B cell (primary cell): ENCODE measurements around the gene SEMA4D. TPM values are rescaled to one million over a fixed set of nuclear protein-coding genes. Genes with fewer than 3 reads are reported as not detected.
A peak's percentile ranks its signal among the peaks of the same experiment; 100 is the strongest.

Experiments used
- ATAC-seq: fragments of 200-7000 bp; cut with Tn5 transposase; one replicate; pipeline ENCODE4 v1.10.0; 2021; ENCODE audit warnings: low read depth, mild to moderate bottlenecking, moderate number of reproducible peaks, moderate library complexity
- CTCF ChIA-PET: fragments of 350-600 bp; sonication (Branson Sonifier 250); formaldehyde crosslinking; loops from one replicate; lab custom pipeline; 2021; ENCODE audit warnings: antibody characterized with exemption, inconsistent platforms; lab: Charles Lee
- POLR2A ChIA-PET: fragments of 350-600 bp; sonication (Branson Sonifier 250); formaldehyde crosslinking; loops from one replicate; lab custom pipeline; 2021; ENCODE audit warnings: antibody characterized with exemption; lab: Charles Lee
- DNase-seq: peaks from one replicate; pipeline ENCODE4 v3.0.0; 2013
- H2AFZ ChIP-seq: 2 replicates; pipeline ENCODE4 v1.6.1; 2012; ENCODE audit warnings: mild to moderate bottlenecking, low read depth, low read length; ENCODE audit not compliant: insufficient read depth, poor library complexity, severe bottlenecking
- H3K27ac ChIP-seq, 2 donors: 1 replicate in 1 of 2; 2 replicates in 1 of 2; pipeline ENCODE4 v1.5.1; 2012 to 2013; ENCODE audit warnings: low read length in 2 of 2, mild to moderate bottlenecking in 2 of 2, moderate library complexity in 1 of 2
- H3K27me3 ChIP-seq, 4 experiments: fragments of 200-600 bp in 1 of 4; sonication (generic) in 1 of 4; replicated peaks in 1 of 4; 1 replicate in 2 of 4; 2 replicates in 2 of 4; pipeline versions ENCODE4 v1.6.1 to v1.7.0; 2013 to 2016; ENCODE audit warnings: low read length in 3 of 4, mild to moderate bottlenecking in 2 of 4, mixed read lengths in 1 of 4, moderate library complexity in 1 of 4; ENCODE audit not compliant: insufficient read depth in 4 of 4, control insufficient read depth in 3 of 4; ENCODE audit errors: control extremely low read depth in 1 of 4
- H3K36me3 ChIP-seq, 2 experiments: replicated peaks in 1 of 2; 1 replicate in 1 of 2; 2 replicates in 1 of 2; pipeline versions ENCODE4 v1.6.1 to v1.7.1; 2013; ENCODE audit warnings: low read length in 1 of 2; ENCODE audit not compliant: insufficient read depth in 2 of 2, control insufficient read depth in 1 of 2; ENCODE audit errors: control extremely low read depth in 1 of 2, extremely low read depth in 1 of 2
- H3K4me1 ChIP-seq, 2 donors: fragments of 200-600 bp in 1 of 2; sonication (generic) in 1 of 2; 1 replicate in 1 of 2; 2 replicates in 1 of 2; pipeline versions ENCODE4 v1.5.1 to v1.6.1; 2013 to 2017; ENCODE audit warnings: low read length in 2 of 2; ENCODE audit not compliant: control insufficient read depth in 2 of 2, insufficient read depth in 2 of 2
- H3K4me2 ChIP-seq: replicated peaks from 2 replicates; pipeline ENCODE3; 2012; ENCODE audit warnings: mild to moderate bottlenecking, low read depth, low read length; ENCODE audit not compliant: poor library complexity, severe bottlenecking
- H3K4me3 ChIP-seq, 5 experiments: fragments of 200-600 bp in 1 of 5; sonication (generic) in 1 of 5; 1 replicate in 3 of 5; 2 replicates in 2 of 5; pipeline versions ENCODE4 v1.5.1 to v1.7.0; 2011 to 2016; ENCODE audit warnings: low read length in 4 of 5, mild to moderate bottlenecking in 4 of 5, low read depth in 2 of 5, control low read depth in 1 of 5, moderate library complexity in 1 of 5; ENCODE audit not compliant: insufficient read depth in 1 of 5; ENCODE audit errors: control extremely low read depth in 1 of 5, extremely low read depth in 1 of 5
- H3K79me2 ChIP-seq: fragments of 200-600 bp; sonication (generic); one replicate; pipeline ENCODE4 v1.6.0; 2016; ENCODE audit warnings: low read length; ENCODE audit not compliant: control insufficient read depth, insufficient read depth
- H3K9ac ChIP-seq: fragments of 200-600 bp; sonication (generic); 2 replicates; pipeline ENCODE4 v1.6.1; 2017; ENCODE audit warnings: mild to moderate bottlenecking, low read length, moderate library complexity
- H3K9me3 ChIP-seq, 3 donors: one replicate each; pipeline versions ENCODE4 v1.6.1 to v1.7.1; 2013; ENCODE audit warnings: low read length in 2 of 3; ENCODE audit not compliant: control insufficient read depth in 2 of 3, insufficient read depth in 1 of 3; ENCODE audit errors: control extremely low read depth in 1 of 3
- H4K20me1 ChIP-seq: 2 replicates; pipeline ENCODE4 v1.6.0; 2012; ENCODE audit warnings: mild to moderate bottlenecking, low read length; ENCODE audit not compliant: insufficient read depth, control insufficient read depth, poor library complexity, severe bottlenecking
- H3K27ac Mint-ChIP-seq: one replicate; pipeline ENCODE4 v1.8.0; 2021; ENCODE audit warnings: mixed read lengths
- H3K27me3 Mint-ChIP-seq: one replicate; pipeline ENCODE4 v1.8.0; 2021; ENCODE audit warnings: mixed read lengths
- H3K4me1 Mint-ChIP-seq: one replicate; pipeline ENCODE4 v1.8.0; 2021; ENCODE audit warnings: mixed read lengths
- H3K4me3 Mint-ChIP-seq: one replicate; pipeline ENCODE4 v1.8.0; 2021; ENCODE audit warnings: mixed read lengths
- H3K9me3 Mint-ChIP-seq: one replicate; pipeline ENCODE4 v1.8.0; 2022; ENCODE audit warnings: mixed read lengths; ENCODE audit not compliant: insufficient read depth
- EZH2 ChIP-seq: IDR thresholded peaks from 2 replicates; pipeline ENCODE4 v1.6.1; 2012; ENCODE audit warnings: borderline replicate concordance, low read depth, mild to moderate bottlenecking, moderate library complexity, low read length; ENCODE audit not compliant: insufficient read depth, poor library complexity, severe bottlenecking
- WGBS: methylation state at CpG from one replicate; pipeline ENCODE4 v1.1.5; 2013; ENCODE audit warnings: missing lambda C conversion rate; ENCODE audit not compliant: insufficient coverage; 5-methylcytosine and 5-hydroxymethylcytosine counted together
- intact Hi-C: fragments of 100-400 bp; cut with micrococcal nuclease; formaldehyde crosslinking; loops from one replicate; pipeline ENCODE4 v1.10.0; 2022
- polyA plus RNA-seq: library from polyadenylated mRNA; depleted of rRNA; stranded (reverse); fragments of >200 nt; gene quantifications from 2 replicates; pipeline ENCODE4 v1.2.3, GENCODE V29; 2012
- total RNA-seq, 2 donors: library from RNA; stranded (reverse); fragments of 120-200 nt in 1 of 2; gene quantifications; 1 replicate in 1 of 2; 2 replicates in 1 of 2; pipeline versions ENCODE4 v1.2.3 to v1.2.4, GENCODE V29; 2013 to 2022
- TF ChIP-seq, protein P1 (sequence below): fragments of 200-600 bp; IDR thresholded peaks from one replicate; pipeline ENCODE4 v1.8.0; 2022; ENCODE audit warnings: antibody characterized with exemption, mild to moderate bottlenecking

The SEMA4D gene
- total and polyA plus RNA-seq, 2 donors (not counting 1 experiment from before 2014, with no cell fraction given), result 53.6 to 231 TPM

GRCh38 chr9:89467278-89467625 is 30.7 kb downstream of the SEMA4D start:
- Mint-ChIP-seq H3K4me3 (peak overlapping the region; percentile 81), H3K9me3 (no peaks in the 10 kb centered on the region), H3K27ac (peak overlapping the region; percentile 94), H3K27me3 (no peaks in the 10 kb centered on the region), H3K4me1 (peaks cover 92% of the 10 kb centered on the region)
- peak overlapping the region; percentile 21 for H2AFZ ChIP-seq
- ATAC-seq (no peak), DNase-seq (no peak)
- POLR2A ChIA-PET, result interaction anchor here (0.5 to 1.4 kb wide), 3 partner anchors 22 to 65 kb away, joined by 5 to 7 read pairs (median 5); no protein-coding TSS in a partner anchor
- H3K4me2 ChIP-seq, result peak overlapping the region; percentile 63
- H3K4me3 ChIP-seq, result no peak overlapping the region
- WGBS, result no CpG with 5 or more reads among the region's 4 CpGs
- H3K4me1 ChIP-seq, result peaks cover 82% of the 10 kb centered on the region in 2 donors
- no peak for TF ChIP-seq EZH2
- TF ChIP-seq, protein P1, sequence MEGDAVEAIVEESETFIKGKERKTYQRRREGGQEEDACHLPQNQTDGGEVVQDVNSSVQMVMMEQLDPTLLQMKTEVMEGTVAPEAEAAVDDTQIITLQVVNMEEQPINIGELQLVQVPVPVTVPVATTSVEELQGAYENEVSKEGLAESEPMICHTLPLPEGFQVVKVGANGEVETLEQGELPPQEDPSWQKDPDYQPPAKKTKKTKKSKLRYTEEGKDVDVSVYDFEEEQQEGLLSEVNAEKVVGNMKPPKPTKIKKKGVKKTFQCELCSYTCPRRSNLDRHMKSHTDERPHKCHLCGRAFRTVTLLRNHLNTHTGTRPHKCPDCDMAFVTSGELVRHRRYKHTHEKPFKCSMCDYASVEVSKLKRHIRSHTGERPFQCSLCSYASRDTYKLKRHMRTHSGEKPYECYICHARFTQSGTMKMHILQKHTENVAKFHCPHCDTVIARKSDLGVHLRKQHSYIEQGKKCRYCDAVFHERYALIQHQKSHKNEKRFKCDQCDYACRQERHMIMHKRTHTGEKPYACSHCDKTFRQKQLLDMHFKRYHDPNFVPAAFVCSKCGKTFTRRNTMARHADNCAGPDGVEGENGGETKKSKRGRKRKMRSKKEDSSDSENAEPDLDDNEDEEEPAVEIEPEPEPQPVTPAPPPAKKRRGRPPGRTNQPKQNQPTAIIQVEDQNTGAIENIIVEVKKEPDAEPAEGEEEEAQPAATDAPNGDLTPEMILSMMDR, result no peak
- no peaks in the 10 kb centered on the region for H3K27me3 ChIP-seq
- peak overlapping the region; percentile 57 to 78 for H3K27ac ChIP-seq
- CTCF ChIA-PET, result interaction anchor here (0.9 kb wide), 1 partner anchor 81 kb away, joined by 7 read pairs; no protein-coding TSS in a partner anchor
- no peaks in the 10 kb centered on the region for H3K9me3 ChIP-seq
- peaks cover 2 to 12% of the 10 kb centered on the region in 2 experiments for H3K36me3 ChIP-seq
- H4K20me1 ChIP-seq, result peaks cover 37% of the 10 kb centered on the region
- intact Hi-C loops, result no loop called here
- H3K9ac ChIP-seq, result peak overlapping the region; percentile 30
- H3K79me2 ChIP-seq, result peaks cover 98% of the 10 kb centered on the region

GRCh38 chr9:89466451-89467277 is 31.2 kb downstream of the SEMA4D start:
- intact Hi-C loops, result no loop called here
- peak overlapping the region; percentile 94 for H3K27ac Mint-ChIP-seq
- H3K4me3 Mint-ChIP-seq, result peak overlapping the region; percentile 81
- peak; percentile 54 for ATAC-seq
- CTCF ChIA-PET, result interaction anchor here (0.9 kb wide), 1 partner anchor 82 kb away, joined by 7 read pairs; no protein-coding TSS in a partner anchor
- peaks cover 41% of the 10 kb centered on the region for H4K20me1 ChIP-seq
- H3K9ac ChIP-seq, result peak overlapping the region; percentile 30
- TF ChIP-seq EZH2, result no peak
- TF ChIP-seq, protein P1, result no peak
- H3K27me3 ChIP-seq, result no peaks in the 10 kb centered on the region
- H2AFZ ChIP-seq, result peak overlapping the region; percentile 21
- H3K9me3 Mint-ChIP-seq, result no peaks in the 10 kb centered on the region
- peak overlapping the region in 2 of 5 experiments; percentile 1 to 4 for H3K4me3 ChIP-seq
- H3K4me1 ChIP-seq, result peaks cover 82 to 85% of the 10 kb centered on the region in 2 donors
- peak overlapping the region; percentile 57 to 78 for H3K27ac ChIP-seq
- peak; percentile 39 for DNase-seq
- H3K9me3 ChIP-seq, result no peaks in the 10 kb centered on the region
- H3K36me3 ChIP-seq, result peaks cover 2 to 8% of the 10 kb centered on the region in 2 experiments
- WGBS, result 59% methylated on average over 17 of the region's 18 CpGs
- no peaks in the 10 kb centered on the region for H3K27me3 Mint-ChIP-seq
- H3K79me2 ChIP-seq, result peaks cover 98% of the 10 kb centered on the region
- POLR2A ChIA-PET, result interaction anchor here (0.5 to 1.4 kb wide), 2 partner anchors 23 to 146 kb away, joined by 5 to 7 read pairs; no protein-coding TSS in a partner anchor
- H3K4me1 Mint-ChIP-seq, result peaks cover 92% of the 10 kb centered on the region
- peak overlapping the region; percentile 63 for H3K4me2 ChIP-seq
